Islet of Langerhans (tissue), 1 donor: ENCODE results near the gene ROBO3.

Source experiments
- FAIRE-seq: peaks from one replicate; lab custom pipeline; 2011; peaks lifted over from hg19 to GRCh38; lab: Jason Lieb, UNC

ROBO3 gene

DNA sequence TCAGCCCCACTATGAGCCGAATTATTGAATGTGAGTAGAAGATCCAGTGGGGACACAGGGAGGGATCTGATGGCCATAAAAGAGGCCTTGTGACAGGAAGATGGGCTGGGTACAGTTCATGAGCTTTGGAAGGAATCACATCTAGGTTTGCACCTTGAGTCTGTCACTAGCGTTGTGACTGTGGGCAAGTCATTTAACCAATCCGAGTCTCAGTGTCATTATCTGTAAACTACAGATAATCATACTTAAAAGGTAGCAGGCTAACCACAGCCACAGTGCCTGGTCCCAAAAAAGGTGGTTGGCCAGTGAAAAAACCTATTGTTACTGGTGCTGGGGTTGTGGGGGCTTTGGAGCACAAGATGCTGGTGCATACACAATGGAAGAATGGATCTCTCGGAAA is 57.6 kb downstream of the ROBO3 start:
- FAIRE-seq = no peak

- FAIRE-seq = no peak
These were observed 58.1 kb downstream of the ROBO3 start for GRCh38 chr11:124923296-124923695.

DNA sequence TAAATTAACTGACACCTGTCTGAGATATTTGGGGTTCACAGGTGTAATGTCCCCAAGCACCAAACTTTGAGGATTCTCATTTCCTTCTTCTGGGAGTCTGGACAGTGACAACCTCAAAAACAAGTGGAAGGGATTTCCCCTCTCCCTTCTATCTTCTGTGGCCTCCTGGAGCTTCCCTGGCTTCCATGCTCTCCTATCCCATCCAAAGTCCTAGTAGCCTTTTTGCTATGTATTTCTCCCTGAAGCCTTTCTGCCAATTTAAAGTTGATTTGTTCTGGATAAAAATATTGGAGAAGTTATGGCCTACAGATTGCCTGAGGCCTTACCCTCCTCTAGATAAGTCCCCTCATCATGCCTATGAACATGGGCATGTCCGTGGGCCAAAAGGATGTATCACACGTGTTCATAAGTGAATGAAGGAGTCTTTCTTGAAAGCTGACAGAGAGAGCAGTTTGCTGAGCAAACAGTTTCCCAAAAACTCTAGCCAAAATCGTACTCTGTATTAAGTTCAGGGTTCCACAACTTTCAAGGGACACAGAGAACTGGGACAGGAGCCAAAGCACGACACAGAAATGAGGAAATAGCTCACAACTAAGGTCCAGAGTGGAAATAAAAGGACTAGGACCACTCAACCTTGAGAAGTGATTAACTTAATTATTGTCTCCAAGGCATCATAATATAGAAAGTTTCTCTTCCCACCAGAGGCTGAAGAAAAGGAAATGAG is 63.9 kb downstream of the ROBO3 start:
- FAIRE-seq = no peak

GRCh38 chr11:124930799-124931198 is 65.6 kb downstream of the ROBO3 start:
- no peak for FAIRE-seq
